HEK293 (cell line): ENCODE results near the gene CENPS.
A peak's percentile ranks its signal among the peaks of the same experiment; 100 is the strongest.

Experiments used
- KLF10 ChIP-seq: fragments of 450-650 bp; IDR thresholded peaks from 2 replicates; pipeline ENCODE4 v1.5.1; 2018; ENCODE audit warnings: missing biosample characterization, mild to moderate bottlenecking, missing genetic modification characterization
- OVOL3 ChIP-seq: fragments of 450-650 bp; formaldehyde crosslinking; IDR thresholded peaks from 2 replicates; pipeline ENCODE4 v1.5.1; 2016; ENCODE audit warnings: missing biosample characterization, missing genetic modification characterization
- PBX3 ChIP-seq: sonication (generic); formaldehyde crosslinking; IDR thresholded peaks from 2 replicates; pipeline ENCODE4 v1.8.1; 2022; ENCODE audit warnings: mild to moderate bottlenecking, moderate library complexity, missing genetic modification reagents
- PRDM2 ChIP-seq: fragments of 450-650 bp; formaldehyde crosslinking; IDR thresholded peaks from 2 replicates; pipeline ENCODE4 v1.5.1; 2016; ENCODE audit warnings: missing biosample characterization, missing genetic modification characterization, borderline replicate concordance
- SP3 ChIP-seq: fragments of 450-650 bp; formaldehyde crosslinking; IDR thresholded peaks from 2 replicates; pipeline ENCODE4 v1.5.1; 2016; ENCODE audit warnings: missing biosample characterization, missing genetic modification characterization
- SP7 ChIP-seq: fragments of 450-650 bp; formaldehyde crosslinking; IDR thresholded peaks from 2 replicates; pipeline ENCODE4 v1.5.1; 2016; ENCODE audit warnings: missing biosample characterization, missing genetic modification characterization
- YY2 ChIP-seq: fragments of 450-650 bp; formaldehyde crosslinking; IDR thresholded peaks from 2 replicates; pipeline ENCODE4 v1.5.1; 2016; ENCODE audit warnings: missing biosample characterization, missing genetic modification characterization
- ZBTB44 ChIP-seq: fragments of 450-650 bp; IDR thresholded peaks from 2 replicates; pipeline ENCODE4 v1.5.1; 2018; ENCODE audit warnings: missing biosample characterization, mild to moderate bottlenecking, missing genetic modification characterization
- ZNF324 ChIP-seq: fragments of 450-650 bp; formaldehyde crosslinking; IDR thresholded peaks from 2 replicates; pipeline ENCODE4 v1.5.1; 2016; ENCODE audit warnings: missing biosample characterization, missing genetic modification characterization
- ZNF362 ChIP-seq: fragments of 450-650 bp; formaldehyde crosslinking; IDR thresholded peaks from 2 replicates; pipeline ENCODE4 v1.5.1; 2016; ENCODE audit warnings: missing biosample characterization, missing genetic modification characterization
- ZNF391 ChIP-seq: fragments of 450-650 bp; formaldehyde crosslinking; IDR thresholded peaks from 2 replicates; pipeline ENCODE4 v1.5.1; 2016; ENCODE audit warnings: low read depth, missing biosample characterization, missing genetic modification characterization, borderline replicate concordance
- ZNF394 ChIP-seq: fragments of 450-650 bp; formaldehyde crosslinking; IDR thresholded peaks from 2 replicates; pipeline ENCODE4 v1.5.1; 2016; ENCODE audit warnings: missing biosample characterization, missing genetic modification characterization, mild to moderate bottlenecking, moderate library complexity, borderline replicate concordance
- ZNF449 ChIP-seq: fragments of 450-650 bp; formaldehyde crosslinking; IDR thresholded peaks from 2 replicates; pipeline ENCODE4 v1.5.1; 2017; ENCODE audit warnings: missing biosample characterization, mild to moderate bottlenecking, missing genetic modification characterization, moderate library complexity
- ZNF473 ChIP-seq: fragments of 450-650 bp; formaldehyde crosslinking; IDR thresholded peaks from 2 replicates; pipeline ENCODE4 v1.5.1; 2017; ENCODE audit warnings: missing biosample characterization, missing genetic modification characterization
- ZNF521 ChIP-seq: fragments of 450-650 bp; formaldehyde crosslinking; IDR thresholded peaks from 2 replicates; pipeline ENCODE4 v1.5.1; 2017; ENCODE audit warnings: missing biosample characterization, mild to moderate bottlenecking, missing genetic modification characterization
- ZNF544 ChIP-seq: fragments of 450-650 bp; formaldehyde crosslinking; IDR thresholded peaks from 2 replicates; pipeline ENCODE4 v1.5.0; 2017; ENCODE audit warnings: missing biosample characterization, missing genetic modification characterization
- ZNF555 ChIP-seq: fragments of 450-650 bp; formaldehyde crosslinking; conservative IDR thresholded peaks from 2 replicates; pipeline ENCODE4 v1.5.1; 2017; ENCODE audit warnings: missing biosample characterization, mild to moderate bottlenecking, missing genetic modification characterization, inconsistent platforms
- ZNF580 ChIP-seq: fragments of 450-650 bp; formaldehyde crosslinking; IDR thresholded peaks from 2 replicates; pipeline ENCODE4 v1.5.1; 2016; ENCODE audit warnings: missing biosample characterization, missing genetic modification characterization
- ZNF624 ChIP-seq: fragments of 450-650 bp; formaldehyde crosslinking; IDR thresholded peaks from 2 replicates; pipeline ENCODE4 v1.5.1; 2017; ENCODE audit warnings: missing biosample characterization, missing genetic modification characterization
- ZNF707 ChIP-seq: fragments of 450-650 bp; formaldehyde crosslinking; IDR thresholded peaks from 2 replicates; pipeline ENCODE4 v1.5.1; 2016; ENCODE audit warnings: missing biosample characterization, missing genetic modification characterization
- ZNF791 ChIP-seq: fragments of 450-650 bp; formaldehyde crosslinking; IDR thresholded peaks from 2 replicates; pipeline ENCODE4 v1.5.1; 2016; ENCODE audit warnings: missing biosample characterization, missing genetic modification characterization
- ZNF843 ChIP-seq: fragments of 450-650 bp; formaldehyde crosslinking; IDR thresholded peaks from 2 replicates; pipeline ENCODE4 v1.5.1; 2016; ENCODE audit warnings: missing biosample characterization, missing genetic modification characterization
- TF ChIP-seq, protein P1 (sequence below): IDR thresholded peaks from 2 replicates; pipeline ENCODE4 v1.6.1; 2011; ENCODE audit warnings: mild to moderate bottlenecking, low read depth, low read length, borderline replicate concordance
- TF ChIP-seq, protein P2 (sequence below): fragments of 450-650 bp; formaldehyde crosslinking; IDR thresholded peaks from 2 replicates; pipeline ENCODE4 v1.5.1; 2017; ENCODE audit warnings: missing biosample characterization, missing genetic modification characterization

Gene CENPS

DNA sequence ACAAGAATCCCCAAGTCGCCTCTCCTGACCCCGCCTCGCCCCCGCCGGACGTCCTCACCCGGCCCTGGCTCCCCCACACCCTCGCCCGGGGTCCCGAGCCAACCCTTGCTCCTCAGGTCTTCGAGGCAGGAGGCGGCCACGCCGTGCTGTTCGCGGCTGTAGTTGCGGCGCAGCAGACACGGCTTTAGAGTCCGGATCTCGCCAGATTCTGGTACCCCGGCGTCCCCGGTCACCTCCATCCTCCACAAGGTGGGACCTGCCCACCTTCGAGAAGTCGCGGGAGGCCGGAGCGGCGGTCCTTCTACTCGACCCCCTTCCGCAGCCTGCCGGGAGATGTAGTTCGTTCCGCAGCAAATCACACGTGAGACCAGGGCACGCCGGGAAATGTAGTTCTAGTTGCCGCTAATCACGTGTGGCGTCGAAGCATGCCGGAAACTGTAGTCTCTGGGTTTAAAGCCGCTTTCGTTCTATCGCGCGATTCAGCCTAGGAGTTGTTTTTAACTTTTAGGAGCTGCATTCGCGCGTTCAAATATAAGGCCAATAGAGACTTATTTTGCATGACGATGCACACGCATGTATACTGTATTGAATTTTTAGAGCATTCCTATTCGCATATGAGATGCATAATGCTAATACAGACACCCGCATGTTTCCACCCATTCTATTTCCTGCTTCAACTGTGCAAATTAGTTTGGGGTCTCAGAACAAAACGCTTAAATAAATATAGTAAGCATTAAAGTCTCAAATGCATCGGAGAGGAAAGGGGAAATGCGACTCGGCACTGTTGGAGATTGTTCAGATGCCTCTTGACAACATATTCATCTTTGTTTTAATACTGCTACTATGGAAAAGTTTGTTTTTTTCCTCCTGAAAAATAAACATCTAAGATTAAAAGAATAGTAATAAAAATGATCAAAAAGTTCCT lies 42.2 kb downstream of the CENPS start, which contains the start of gene DFFA (continued):
- no peak for TF ChIP-seq PRDM2 (tag by site-specific recombination)
- no peak for TF ChIP-seq ZNF707 (tag by site-specific recombination)
- no peak for TF ChIP-seq ZNF473 (tag by site-specific recombination)
- peak; percentile 85; the same call in 1 of the 2 replicates for TF ChIP-seq ZNF391 (tag by site-specific recombination)
- no peak for TF ChIP-seq ZNF791 (tag by site-specific recombination)
- no peak for TF ChIP-seq OVOL3 (tag by site-specific recombination)
- peak; percentile 77 for TF ChIP-seq YY2 (tag by site-specific recombination)
- peak; percentile 69 for TF ChIP-seq SP7
- TF ChIP-seq ZNF324 (tag by site-specific recombination): peak; percentile 80; the same call in 1 of the 2 replicates
- no peak; the same call in 1 of the 2 replicates for TF ChIP-seq ZNF843 (tag by site-specific recombination)
- peak; percentile 47 for TF ChIP-seq ZNF394
- TF ChIP-seq ZNF544 (tag by site-specific recombination): no peak
- TF ChIP-seq KLF10: no peak
- no peak for TF ChIP-seq ZNF521 (tag by site-specific recombination)
- TF ChIP-seq PBX3 (CRISPR knock-in tag): 0 out of 2 replicates have a peak, but pooled peaks have one; percentile 64
- TF ChIP-seq, protein P1, sequence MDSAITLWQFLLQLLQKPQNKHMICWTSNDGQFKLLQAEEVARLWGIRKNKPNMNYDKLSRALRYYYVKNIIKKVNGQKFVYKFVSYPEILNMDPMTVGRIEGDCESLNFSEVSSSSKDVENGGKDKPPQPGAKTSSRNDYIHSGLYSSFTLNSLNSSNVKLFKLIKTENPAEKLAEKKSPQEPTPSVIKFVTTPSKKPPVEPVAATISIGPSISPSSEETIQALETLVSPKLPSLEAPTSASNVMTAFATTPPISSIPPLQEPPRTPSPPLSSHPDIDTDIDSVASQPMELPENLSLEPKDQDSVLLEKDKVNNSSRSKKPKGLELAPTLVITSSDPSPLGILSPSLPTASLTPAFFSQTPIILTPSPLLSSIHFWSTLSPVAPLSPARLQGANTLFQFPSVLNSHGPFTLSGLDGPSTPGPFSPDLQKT: no peak
- TF ChIP-seq SP3 (tag by site-specific recombination): peak; percentile 96
- TF ChIP-seq ZNF555 (tag by site-specific recombination): no peak
- TF ChIP-seq ZNF449 (tag by site-specific recombination): no peak
- no peak for TF ChIP-seq ZNF580
- no peak for TF ChIP-seq ZNF362 (tag by site-specific recombination)
- TF ChIP-seq, protein P2, sequence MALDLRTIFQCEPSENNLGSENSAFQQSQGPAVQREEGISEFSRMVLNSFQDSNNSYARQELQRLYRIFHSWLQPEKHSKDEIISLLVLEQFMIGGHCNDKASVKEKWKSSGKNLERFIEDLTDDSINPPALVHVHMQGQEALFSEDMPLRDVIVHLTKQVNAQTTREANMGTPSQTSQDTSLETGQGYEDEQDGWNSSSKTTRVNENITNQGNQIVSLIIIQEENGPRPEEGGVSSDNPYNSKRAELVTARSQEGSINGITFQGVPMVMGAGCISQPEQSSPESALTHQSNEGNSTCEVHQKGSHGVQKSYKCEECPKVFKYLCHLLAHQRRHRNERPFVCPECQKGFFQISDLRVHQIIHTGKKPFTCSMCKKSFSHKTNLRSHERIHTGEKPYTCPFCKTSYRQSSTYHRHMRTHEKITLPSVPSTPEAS (tag by site-specific recombination): no peak
- no peak for TF ChIP-seq ZNF624 (tag by site-specific recombination)
- TF ChIP-seq ZBTB44 (tag by site-specific recombination): peak; percentile 61
